GM21360 (cell line): Measurements from ENCODE around the gene LRRC51.
"Not testable (repeated sequence)": the region's sequence is repeated elsewhere in the genome, so short reads cannot be mapped to it uniquely, and the experiment has no call there.

ENCODE experiments used
- ATAC-seq: cut with Tn5 transposase; IDR thresholded peaks from one replicate; pipeline ENCODE4 v1.9.1; 2021; ENCODE audit warnings: mild to moderate bottlenecking, moderate library complexity; ENCODE audit not compliant: unreplicated experiment

Gene LRRC51

GRCh38 chr11:72138821-72139390 is 58.3 kb downstream of the LRRC51 start:
- ATAC-seq, result no peak

- no peak for ATAC-seq
These were observed 58.9 kb downstream of the LRRC51 start for GRCh38 chr11:72139500-72139899.

- no peak for ATAC-seq
These were observed 60.0 kb downstream of the LRRC51 start for GRCh38 chr11:72140661-72141060.

- ATAC-seq, result no peak
These were observed 60.4 kb downstream of the LRRC51 start for GRCh38 chr11:72141066-72141465.

GRCh38 chr11:72142086-72142485 is 61.4 kb downstream of the LRRC51 start:
- not testable (repeated sequence) for ATAC-seq

GRCh38 chr11:72142543-72142942 is 61.9 kb downstream of the LRRC51 start:
- not testable (repeated sequence) for ATAC-seq

GRCh38 chr11:72144807-72145565 is 64.3 kb downstream of the LRRC51 start:
- no peak for ATAC-seq
